IPS-11a (cell line): Measurements from ENCODE around the gene LNPK.
"Not testable (repeated sequence)": the region's sequence is repeated elsewhere in the genome, so short reads cannot be mapped to it uniquely, and the experiment has no call there.

Source experiments
- H3K4me3 ChIP-seq: one replicate; pipeline ENCODE4 v1.5.1; 2013; ENCODE audit warnings: low read depth, low read length, control low read depth

Gene LNPK

GRCh38 chr2:175913849-175914743 is 88.0 kb downstream of the LNPK start:
- H3K4me3 ChIP-seq = not testable (repeated sequence)

GRCh38 chr2:175913267-175913666 is 88.8 kb downstream of the LNPK start:
- H3K4me3 ChIP-seq = not testable (repeated sequence)

GRCh38 chr2:175904035-175904434 is 98.0 kb downstream of the LNPK start:
- no peak overlapping the region for H3K4me3 ChIP-seq

GRCh38 chr2:175903384-175903936 is 98.6 kb downstream of the LNPK start:
- no peak overlapping the region for H3K4me3 ChIP-seq

DNA sequence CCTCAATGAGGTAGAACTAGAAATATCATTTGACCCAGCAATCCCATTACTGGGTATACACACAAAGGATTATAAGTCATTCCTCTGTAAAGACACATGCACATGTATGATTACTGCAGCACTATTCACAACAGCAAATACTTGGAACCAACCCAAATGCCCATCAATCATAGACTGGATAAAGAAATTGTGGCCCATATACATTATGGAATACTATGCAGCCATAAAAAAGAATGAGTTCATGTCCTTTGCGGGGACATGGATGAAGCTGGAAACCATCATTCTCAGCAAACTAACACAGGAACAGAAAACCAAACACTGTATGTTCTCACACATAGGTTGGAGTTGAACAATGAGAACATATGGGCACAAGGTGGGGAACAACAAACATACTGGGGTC is 106.1 kb downstream of the LNPK start:
- H3K4me3 ChIP-seq = not testable (repeated sequence)

GRCh38 chr2:175892046-175892445 is 110.0 kb downstream of the LNPK start:
- no peak overlapping the region for H3K4me3 ChIP-seq

- H3K4me3 ChIP-seq = no peak overlapping the region
Measured at GRCh38 chr2:175890636-175891242, 111.3 kb downstream of the LNPK start.

- H3K4me3 ChIP-seq = no peak overlapping the region
Measured at GRCh38 chr2:175889701-175890302, 112.3 kb downstream of the LNPK start.

DNA sequence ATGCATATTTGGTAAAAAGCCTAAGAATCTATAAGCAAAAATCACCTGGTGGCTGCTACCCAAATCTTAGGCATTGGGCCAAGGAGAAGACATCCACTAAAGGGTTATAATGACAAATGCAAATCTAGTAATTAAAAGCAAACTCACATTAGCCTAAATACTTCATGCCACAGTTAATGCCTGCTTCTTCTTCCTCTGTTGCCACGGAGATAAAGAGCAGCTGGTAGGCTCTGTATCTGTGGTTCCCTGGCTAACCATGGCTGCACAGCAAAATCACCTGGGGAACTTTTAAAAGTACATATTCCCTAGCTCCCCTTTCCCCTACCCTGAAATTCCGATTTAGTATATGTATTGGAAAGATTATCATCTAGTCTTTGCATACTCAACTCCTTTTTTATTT is 114.3 kb downstream of the LNPK start:
- H3K4me3 ChIP-seq = no peak overlapping the region

- H3K4me3 ChIP-seq = no peak overlapping the region
Measured at GRCh38 chr2:175884697-175885393, 117.2 kb downstream of the LNPK start.

- H3K4me3 ChIP-seq = no peak overlapping the region
Measured at GRCh38 chr2:175883586-175884194, 118.4 kb downstream of the LNPK start.

DNA sequence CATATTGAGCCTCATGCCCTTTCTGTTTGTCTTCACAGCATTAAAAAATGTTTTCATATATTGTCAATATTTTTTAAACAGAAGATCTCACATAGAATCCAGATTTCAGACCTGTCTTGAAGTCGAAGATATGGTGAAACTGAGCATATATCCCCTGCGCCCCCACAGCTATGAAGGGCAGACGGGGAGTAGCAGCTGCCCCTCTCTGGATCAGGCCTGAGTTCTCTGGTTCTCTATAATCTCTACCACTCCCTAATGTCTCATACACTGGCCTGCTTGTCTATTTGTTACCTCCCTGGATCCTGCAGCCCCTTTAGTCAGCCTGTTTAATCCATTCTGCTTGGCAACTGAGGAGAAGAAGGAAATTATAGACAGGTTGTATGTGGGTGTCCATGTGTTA is 122.4 kb downstream of the LNPK start:
- H3K4me3 ChIP-seq = no peak overlapping the region

GRCh38 chr2:175877845-175878544 is 124.1 kb downstream of the LNPK start:
- no peak overlapping the region for H3K4me3 ChIP-seq

GRCh38 chr2:175874291-175874690 is 127.8 kb downstream of the LNPK start:
- H3K4me3 ChIP-seq = no peak overlapping the region
